Ishikawa (cell line): Measurements from ENCODE around the gene GRB7.

Experiments used
- CEBPB ChIP-seq: IDR thresholded peaks from 2 replicates; pipeline ENCODE4 v1.6.1; 2012
- MAX ChIP-seq: IDR thresholded peaks from 2 replicates; pipeline ENCODE4 v1.6.1; 2012
- RAD21 ChIP-seq: IDR thresholded peaks from 2 replicates; pipeline ENCODE4 v1.6.1; 2012; ENCODE audit warnings: low read depth

GRCh38 chr17:39739885-39740356 is 2.2 kb downstream of the GRB7 start:
- no peak for TF ChIP-seq RAD21
- no peak for TF ChIP-seq CEBPB
- no peak for TF ChIP-seq MAX
